Naive thymus-derived CD8-positive, alpha-beta T cell (primary cell): ENCODE data around the gene KMT2A. TPM values are rescaled to one million over a fixed set of nuclear protein-coding genes. Genes with fewer than 3 reads are reported as not detected.

Experiments used
- ATAC-seq, 2 donors: fragments of 150-1000 bp; cut with Tn5 transposase in 1 of 2; sonication (Bioruptor Pico), chemical (Tn5 transposase) in 1 of 2; 1 replicate in 1 of 2; 2 replicates in 1 of 2; pipeline ENCODE4 v1.10.0; 2021; ENCODE audit warnings: mild to moderate bottlenecking in 2 of 2, moderate library complexity in 2 of 2
- POLR2A ChIA-PET: fragments of 350-600 bp; sonication (Branson Sonifier 250); formaldehyde crosslinking; loops from one replicate; lab custom pipeline; 2021; ENCODE audit warnings: antibody characterized with exemption; lab: Charles Lee
- DNase-seq, 10 donors: peaks; one replicate each; pipeline versions ENCODE4 v3.0.0 to v3.0.0-alpha.2; 2020 to 2022
- H3K27ac Mint-ChIP-seq, 10 donors: one replicate each; pipeline ENCODE4 v1.8.0; 2020 to 2022; ENCODE audit warnings: mild to moderate bottlenecking in 10 of 10, mixed read lengths in 10 of 10, moderate library complexity in 4 of 10, inconsistent platforms in 1 of 10
- H3K27me3 Mint-ChIP-seq, 5 donors: one replicate each; pipeline ENCODE4 v1.8.0; 2021 to 2022; ENCODE audit warnings: mixed read lengths in 5 of 5
- H3K36me3 Mint-ChIP-seq, 3 donors: one replicate each; pipeline ENCODE4 v1.8.0; 2020 to 2022; ENCODE audit warnings: mixed read lengths in 3 of 3, mild to moderate bottlenecking in 2 of 3, inconsistent platforms in 1 of 3
- H3K4me1 Mint-ChIP-seq, 4 donors: one replicate each; pipeline ENCODE4 v1.8.0; 2021 to 2022; ENCODE audit warnings: mixed read lengths in 4 of 4
- H3K4me3 Mint-ChIP-seq, 10 donors: one replicate each; pipeline ENCODE4 v1.8.0; 2020 to 2022; ENCODE audit warnings: mild to moderate bottlenecking in 10 of 10, mixed read lengths in 10 of 10, moderate library complexity in 6 of 10, inconsistent platforms in 1 of 10
- H3K9me3 Mint-ChIP-seq, 9 donors: one replicate each; pipeline ENCODE4 v1.8.0; 2020 to 2022; ENCODE audit warnings: mixed read lengths in 9 of 9, mild to moderate bottlenecking in 3 of 9, inconsistent platforms in 1 of 9, moderate library complexity in 1 of 9
- polyA plus RNA-seq, 3 donors: library from polyadenylated mRNA; unstranded; fragments of 300-500 nt; fragmentation: Illumina TruSeq; gene quantifications; one replicate each; pipeline ENCODE4 v1.2.3, GENCODE V29; 2021
- total RNA-seq, 8 experiments: library from RNA in 2 of 8; stranded (reverse) in 2 of 8; gene quantifications; one replicate each; pipeline ENCODE4 v1.2.3 and lab custom pipeline; 2021 to 2026

KMT2A gene
- total and polyA plus RNA-seq, 5 experiments from 2014 or later, result 16.9 to 161 (median 30.5) TPM

GRCh38 chr11:118436639-118437207, 431 bp downstream of the KMT2A start:
- peak; percentile 29 to 37 for ATAC-seq
- Mint-ChIP-seq H3K27me3 (no peaks in the 10 kb centered on the region), H3K9me3 (no peaks in the 10 kb centered on the region), H3K27ac (peak overlapping the region; percentile 89 to 99 (median 98)), H3K4me3 (peak overlapping the region; percentile 91 to 96 (median 93)), H3K36me3 (peaks cover 0 to 20% (median 0%) of the 10 kb centered on the region in 3 donors), H3K4me1 (peaks cover 30 to 61% (median 43%) of the 10 kb centered on the region in 4 donors)
- peak in 5 of 10 donors; percentile 42 to 81 (median 61) for DNase-seq
- POLR2A ChIA-PET, result interaction anchor here (0.6 to 3.0 kb wide), 26 partner anchors 9 to 1205 kb away, joined by 3 to 43 read pairs (median 4); partner anchors contain the start of genes ATP5MG, CD3D, CD3E and CENATAC

GRCh38 chr11:118437208-118438125, 1.2 kb downstream of the KMT2A start:
- ATAC-seq (no peak), DNase-seq (peak; percentile 28 to 76 (median 38))
- H3K27ac Mint-ChIP-seq, result peak overlapping the region; percentile 89 to 99 (median 98)
- no peaks in the 10 kb centered on the region for H3K9me3 Mint-ChIP-seq
- H3K4me1 Mint-ChIP-seq, result peaks cover 36 to 68% (median 50%) of the 10 kb centered on the region in 4 donors
- POLR2A ChIA-PET, result interaction anchor here (0.6 to 1.6 kb wide), 5 partner anchors 44 to 825 kb away, joined by 3 to 5 read pairs (median 4); no protein-coding TSS in a partner anchor
- peak overlapping the region; percentile 91 to 96 (median 93) for H3K4me3 Mint-ChIP-seq
- no peaks in the 10 kb centered on the region for H3K27me3 Mint-ChIP-seq
- peaks cover 0 to 28% (median 0%) of the 10 kb centered on the region in 3 donors for H3K36me3 Mint-ChIP-seq

GRCh38 chr11:118438314-118438931, 2.1 kb downstream of the KMT2A start:
- Mint-ChIP-seq H3K27me3 (no peaks in the 10 kb centered on the region), H3K27ac (peak overlapping the region; percentile 89 to 99 (median 98)), H3K9me3 (no peaks in the 10 kb centered on the region), H3K4me3 (peak overlapping the region; percentile 91 to 96 (median 93)), H3K36me3 (peaks cover 0 to 35% (median 0%) of the 10 kb centered on the region in 3 donors), H3K4me1 (peaks cover 43 to 78% (median 60%) of the 10 kb centered on the region in 4 donors)
- DNase-seq, result peak; percentile 27 to 75 (median 60)
- ATAC-seq, result peak; percentile 29 to 47
- POLR2A ChIA-PET, result interaction anchor here (0.6 to 1.6 kb wide), 6 partner anchors 10 to 1597 kb away, joined by 3 to 5 read pairs (median 4); no protein-coding TSS in a partner anchor

DNA sequence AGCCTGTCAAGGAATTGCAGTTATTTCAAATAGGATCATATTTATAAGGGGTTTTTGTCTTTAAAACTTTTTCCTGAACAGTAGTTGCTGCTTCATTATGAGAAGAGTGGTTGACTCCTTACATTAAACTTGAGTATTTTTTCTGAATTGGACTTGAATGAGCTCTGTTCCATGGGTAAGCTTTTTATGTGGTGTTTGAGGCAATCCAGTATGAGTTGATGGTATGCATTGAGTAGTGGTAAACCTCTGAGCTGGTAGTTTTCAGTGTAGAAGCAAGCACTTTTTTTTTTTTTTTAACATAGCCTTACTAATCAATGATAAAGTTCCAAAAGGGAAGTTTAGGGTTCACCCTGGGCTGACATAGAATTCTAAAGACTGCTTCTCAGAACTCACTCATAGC, 3.4 kb downstream of the KMT2A start:
- POLR2A ChIA-PET, result interaction anchor here (0.6 to 1.3 kb wide), 3 partner anchors 9 to 41 kb away, joined by 3 to 5 read pairs (median 4); no protein-coding TSS in a partner anchor
- H3K4me1 Mint-ChIP-seq, result peaks cover 47 to 82% (median 64%) of the 10 kb centered on the region in 4 donors

DNA sequence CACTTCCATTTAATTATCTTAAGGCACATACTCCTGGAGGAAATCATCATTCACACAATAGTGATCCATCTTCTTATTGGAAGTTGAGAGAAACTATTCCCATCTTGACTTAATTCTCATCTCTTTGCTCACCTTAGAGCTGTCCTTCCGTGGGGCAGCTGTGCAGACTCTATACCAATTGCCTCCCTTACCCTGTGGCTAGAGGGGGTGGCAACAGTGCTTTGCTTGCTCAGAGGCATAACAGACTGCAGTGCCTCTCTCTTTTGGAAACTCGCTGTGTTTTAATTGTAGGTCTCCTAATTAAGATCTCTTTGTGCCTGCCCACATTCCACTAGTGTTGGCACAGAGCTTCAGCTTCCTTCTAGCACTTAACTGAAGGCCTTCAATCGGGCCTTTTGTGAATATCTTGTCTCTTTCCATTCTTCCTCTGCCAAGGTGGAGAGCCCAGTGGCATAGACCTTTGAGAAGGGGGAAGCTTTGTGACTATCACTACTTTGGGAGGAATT, 5.5 kb downstream of the KMT2A start:
- H3K4me3 Mint-ChIP-seq, result peak overlapping the region in 9 of 10 donors; percentile 25 to 72 (median 48)
- H3K36me3 Mint-ChIP-seq, result peaks cover 0 to 50% (median 2%) of the 10 kb centered on the region in 3 donors
- no peaks in the 10 kb centered on the region for H3K27me3 Mint-ChIP-seq
- DNase-seq (no peak), ATAC-seq (no peak)
- H3K27ac Mint-ChIP-seq, result peak overlapping the region; percentile 10 to 92 (median 75)
- no peaks in the 10 kb centered on the region for H3K9me3 Mint-ChIP-seq
- peaks cover 54 to 93% (median 79%) of the 10 kb centered on the region in 4 donors for H3K4me1 Mint-ChIP-seq
- POLR2A ChIA-PET, result no interaction called here

More for the DNA sequence above, 3.4 kb downstream of the KMT2A start:
- DNase-seq (peak in 2 of 10 donors; percentile 17 to 21), ATAC-seq (no peak)
- peak overlapping the region in 9 of 10 donors; percentile 31 to 96 (median 92) for H3K4me3 Mint-ChIP-seq
- H3K36me3 Mint-ChIP-seq, result peaks cover 0 to 40% (median 0%) of the 10 kb centered on the region in 3 donors
- H3K27me3 Mint-ChIP-seq, result no peaks in the 10 kb centered on the region
- no peaks in the 10 kb centered on the region for H3K9me3 Mint-ChIP-seq
- peak overlapping the region in 9 of 10 donors; percentile 66 to 99 (median 93) for H3K27ac Mint-ChIP-seq

GRCh38 chr11:118442301-118442700, 6.0 kb downstream of the KMT2A start:
- Mint-ChIP-seq H3K36me3 (peaks cover 0 to 50% (median 2%) of the 10 kb centered on the region in 3 donors), H3K9me3 (no peaks in the 10 kb centered on the region), H3K27ac (peak overlapping the region in 9 of 10 donors; percentile 39 to 92 (median 78)), H3K4me3 (peak overlapping the region in 9 of 10 donors; percentile 25 to 72 (median 48)), H3K4me1 (peaks cover 54 to 96% (median 84%) of the 10 kb centered on the region in 4 donors), H3K27me3 (no peaks in the 10 kb centered on the region)
- ATAC-seq, result no peak
- POLR2A ChIA-PET, result interaction anchor here (1.6 kb wide), 1 partner anchor 10 kb away, joined by 5 read pairs; no protein-coding TSS in a partner anchor
- DNase-seq, result no peak

DNA sequence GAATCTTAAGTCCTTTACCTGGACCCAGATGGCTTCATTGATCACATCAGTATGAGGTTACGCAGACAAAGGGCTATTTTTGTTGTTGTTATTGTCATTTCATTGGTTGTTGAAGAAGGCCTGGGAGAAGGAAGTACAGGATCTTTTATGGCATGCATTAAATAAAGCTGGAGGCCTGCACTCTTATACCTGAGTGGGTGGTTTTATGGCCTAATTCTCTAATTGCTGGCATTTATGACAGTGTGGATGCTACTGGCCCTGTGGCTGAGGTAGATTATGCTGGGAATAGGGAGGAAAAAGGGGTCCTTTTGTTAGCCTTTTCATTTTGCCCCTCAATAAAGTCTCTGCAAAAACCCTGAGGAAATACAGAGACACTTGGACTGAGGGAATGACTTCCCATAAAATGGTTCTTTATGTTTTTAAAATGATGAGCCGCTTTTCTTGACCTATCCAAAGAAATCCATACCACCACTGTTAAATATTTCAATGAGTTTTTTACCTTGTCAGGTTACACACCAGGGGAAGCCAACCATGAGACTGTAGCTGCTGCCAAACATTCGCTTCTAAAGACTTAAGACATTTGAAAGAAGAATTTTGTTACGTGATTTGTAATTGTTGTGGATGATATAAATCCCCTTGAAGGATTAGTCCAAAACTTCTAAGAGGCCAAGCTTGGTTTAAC, 6.8 kb downstream of the KMT2A start:
- ATAC-seq, result no peak
- Mint-ChIP-seq H3K4me3 (peak overlapping the region in 8 of 10 donors; percentile 28 to 72 (median 52)), H3K27ac (peak overlapping the region in 5 of 10 donors; percentile 2 to 89 (median 29)), H3K36me3 (peaks cover 0 to 58% (median 2%) of the 10 kb centered on the region in 3 donors), H3K9me3 (no peaks in the 10 kb centered on the region), H3K27me3 (no peaks in the 10 kb centered on the region), H3K4me1 (peaks cover 52 to 96% (median 90%) of the 10 kb centered on the region in 4 donors)
- DNase-seq, result no peak
- POLR2A ChIA-PET, result interaction anchor here (1.6 kb wide), 1 partner anchor 9 kb away, joined by 5 read pairs; no protein-coding TSS in a partner anchor

DNA sequence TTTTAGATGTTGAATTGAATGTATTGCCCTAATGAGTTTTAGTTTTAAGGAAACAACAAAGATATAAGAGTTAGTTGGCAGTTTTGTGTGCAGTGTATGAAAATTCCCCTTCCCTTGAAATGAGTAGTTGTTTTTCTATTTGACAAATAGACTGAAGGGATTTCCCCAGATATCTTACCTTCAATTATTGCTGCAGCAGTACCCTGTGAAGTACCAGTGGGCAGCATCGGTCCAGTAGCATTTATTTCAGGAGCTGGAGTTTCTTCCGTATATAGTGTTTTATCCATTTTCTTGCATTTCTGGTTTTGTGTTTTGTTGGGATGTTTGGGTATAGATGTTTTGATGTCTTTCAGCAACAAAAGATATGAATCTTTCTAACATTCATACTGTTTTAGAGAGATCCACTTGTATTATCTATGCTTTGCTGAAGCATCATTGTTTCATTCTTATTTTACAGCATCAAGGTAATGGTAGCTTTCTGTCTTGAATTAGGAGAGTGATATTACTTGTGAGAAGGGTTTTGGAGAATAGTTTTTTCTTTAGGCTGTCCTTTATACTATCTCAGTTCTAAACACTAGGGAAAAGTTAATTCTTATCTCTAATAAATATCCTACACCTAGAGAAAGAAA, 7.4 kb downstream of the KMT2A start:
- H3K4me3 Mint-ChIP-seq, result peak overlapping the region in 9 of 10 donors; percentile 8 to 71 (median 39)
- no peaks in the 10 kb centered on the region for H3K9me3 Mint-ChIP-seq
- H3K27ac Mint-ChIP-seq, result peak overlapping the region in 6 of 10 donors; percentile 3 to 89 (median 46)
- no peak for ATAC-seq
- H3K36me3 Mint-ChIP-seq, result peaks cover 0 to 58% (median 2%) of the 10 kb centered on the region in 3 donors
- H3K27me3 Mint-ChIP-seq, result no peaks in the 10 kb centered on the region
- peaks cover 51 to 95% (median 93%) of the 10 kb centered on the region in 4 donors for H3K4me1 Mint-ChIP-seq
- POLR2A ChIA-PET, result interaction anchor here (1.6 kb wide), 1 partner anchor 8 kb away, joined by 5 read pairs; no protein-coding TSS in a partner anchor
- DNase-seq, result no peak

- ATAC-seq, result no peak
- no peak for DNase-seq
- Mint-ChIP-seq H3K27ac (peak overlapping the region in 7 of 10 donors; percentile 8 to 64 (median 49)), H3K4me1 (peaks cover 41 to 78% (median 73%) of the 10 kb centered on the region in 4 donors), H3K36me3 (peaks cover 0 to 49% (median 2%) of the 10 kb centered on the region in 3 donors), H3K27me3 (no peaks in the 10 kb centered on the region), H3K4me3 (peak overlapping the region in 1 of 10 donors; percentile 11), H3K9me3 (no peaks in the 10 kb centered on the region)
- POLR2A ChIA-PET, result interaction anchor here (1.2 to 1.8 kb wide), 2 partner anchors 8 to 11 kb away, joined by 4 to 7 read pairs; partner anchors contain the start of gene KMT2A
Measured at GRCh38 chr11:118447423-118447822, 11.1 kb downstream of the KMT2A start.

DNA sequence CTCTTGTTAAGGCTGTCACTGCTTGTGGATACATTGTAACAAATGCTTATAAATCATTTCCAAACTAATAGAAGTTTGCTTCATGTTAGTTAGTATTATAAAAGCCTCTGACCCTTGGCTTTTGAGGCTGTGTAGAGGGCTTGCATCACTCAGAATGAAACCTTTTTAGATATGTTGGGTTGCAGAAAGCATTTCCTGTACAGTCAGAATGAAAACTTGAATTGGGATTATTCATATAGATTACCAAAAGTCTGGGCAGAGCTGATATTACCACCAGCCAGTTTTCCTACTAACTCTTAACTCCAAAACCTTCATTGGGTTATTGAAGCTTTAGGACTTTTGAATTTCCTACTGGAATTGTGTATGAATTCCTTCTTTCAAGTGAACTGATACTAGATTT, 12.0 kb downstream of the KMT2A start:
- Mint-ChIP-seq H3K9me3 (no peaks in the 10 kb centered on the region), H3K36me3 (peaks cover 0 to 52% (median 2%) of the 10 kb centered on the region in 3 donors), H3K27ac (peak overlapping the region in 3 of 10 donors; percentile 31 to 49 (median 43)), H3K27me3 (no peaks in the 10 kb centered on the region), H3K4me3 (no peak overlapping the region), H3K4me1 (peaks cover 39 to 74% (median 71%) of the 10 kb centered on the region in 4 donors)
- no peak for DNase-seq
- no peak for ATAC-seq
- POLR2A ChIA-PET, result interaction anchor here (0.8 to 1.8 kb wide), 3 partner anchors 9 to 58 kb away, joined by 3 to 7 read pairs (median 4); partner anchors contain the start of gene KMT2A
